Measurements from ENCODE around the gene C17orf107. TPM values are rescaled to one million over a fixed set of nuclear protein-coding genes. Genes with fewer than 3 reads are reported as not detected.
A peak's percentile ranks its signal among the peaks of the same experiment; 100 is the strongest.
"Not testable (repeated sequence)": the region's sequence is repeated elsewhere in the genome, so short reads cannot be mapped to it uniquely, and the experiment has no call there.

The C17orf107 gene
- total RNA-seq, 1 donor from 2014 or later: 2.2 TPM

DNA sequence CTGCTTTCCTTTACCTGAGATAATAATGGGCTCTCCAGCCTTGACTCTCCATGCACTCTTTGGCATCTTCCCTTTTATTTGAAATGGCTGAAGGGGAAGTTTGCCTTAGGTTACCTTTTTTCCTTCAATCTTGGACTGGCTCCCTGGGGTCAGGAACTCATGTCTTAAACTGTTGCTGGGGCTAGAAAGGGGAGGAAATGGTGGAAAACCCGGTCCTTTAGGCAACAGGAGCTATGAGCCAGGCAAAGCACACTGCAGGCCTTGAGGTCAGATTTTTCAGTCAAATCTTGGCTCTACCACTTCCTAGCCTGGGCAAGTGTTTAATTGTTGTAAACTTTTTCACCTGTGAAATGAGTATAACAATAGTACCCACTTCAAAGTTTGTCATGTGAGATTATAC lies 36.0 kb upstream of the C17orf107 start:
- H3K36me3 ChIP-seq: peaks cover 17% of the 10 kb centered on the region
- no peak overlapping the region for H3K4me3 ChIP-seq
- TF ChIP-seq, protein P1, sequence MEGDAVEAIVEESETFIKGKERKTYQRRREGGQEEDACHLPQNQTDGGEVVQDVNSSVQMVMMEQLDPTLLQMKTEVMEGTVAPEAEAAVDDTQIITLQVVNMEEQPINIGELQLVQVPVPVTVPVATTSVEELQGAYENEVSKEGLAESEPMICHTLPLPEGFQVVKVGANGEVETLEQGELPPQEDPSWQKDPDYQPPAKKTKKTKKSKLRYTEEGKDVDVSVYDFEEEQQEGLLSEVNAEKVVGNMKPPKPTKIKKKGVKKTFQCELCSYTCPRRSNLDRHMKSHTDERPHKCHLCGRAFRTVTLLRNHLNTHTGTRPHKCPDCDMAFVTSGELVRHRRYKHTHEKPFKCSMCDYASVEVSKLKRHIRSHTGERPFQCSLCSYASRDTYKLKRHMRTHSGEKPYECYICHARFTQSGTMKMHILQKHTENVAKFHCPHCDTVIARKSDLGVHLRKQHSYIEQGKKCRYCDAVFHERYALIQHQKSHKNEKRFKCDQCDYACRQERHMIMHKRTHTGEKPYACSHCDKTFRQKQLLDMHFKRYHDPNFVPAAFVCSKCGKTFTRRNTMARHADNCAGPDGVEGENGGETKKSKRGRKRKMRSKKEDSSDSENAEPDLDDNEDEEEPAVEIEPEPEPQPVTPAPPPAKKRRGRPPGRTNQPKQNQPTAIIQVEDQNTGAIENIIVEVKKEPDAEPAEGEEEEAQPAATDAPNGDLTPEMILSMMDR (IDR thresholded peaks at IDR 0.05): no peak
- H3K27ac ChIP-seq: no peak overlapping the region
- no peaks in the 10 kb centered on the region for H3K27me3 ChIP-seq (ENCODE audit: low read depth)
- ATAC-seq (no peak), DNase-seq (no peak)
- intact Hi-C loops (cut with DNase I): no loop called here
- peaks cover 30% of the 10 kb centered on the region for H3K4me1 ChIP-seq
- H3K9me3 ChIP-seq: no peaks in the 10 kb centered on the region

DNA sequence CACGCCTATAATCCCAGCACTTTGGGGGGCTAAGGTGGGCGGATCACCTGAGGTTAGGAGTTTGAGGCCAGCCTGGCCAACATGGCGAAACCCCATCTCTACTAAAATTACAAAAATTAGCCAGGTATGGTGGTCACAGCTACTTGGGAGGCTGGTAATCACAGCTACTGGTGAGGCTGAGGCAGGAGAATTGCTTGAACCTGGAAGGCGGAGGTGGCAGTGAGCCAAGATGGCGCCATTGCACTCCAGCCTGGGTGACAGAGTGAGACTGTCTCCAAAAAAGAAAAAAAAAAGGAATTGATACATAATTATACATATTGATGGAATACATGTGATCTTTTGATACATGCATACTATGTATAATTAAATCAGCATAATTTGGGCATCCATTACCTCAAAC lies 31.8 kb upstream of the C17orf107 start:
- H3K27me3 ChIP-seq (ENCODE audit: low read depth); DNase-seq; H3K4me1 ChIP-seq; ATAC-seq; H3K36me3 ChIP-seq; intact Hi-C loops (cut with DNase I); H3K27ac ChIP-seq; H3K9me3 ChIP-seq; H3K4me3 ChIP-seq: not testable (repeated sequence)

DNA sequence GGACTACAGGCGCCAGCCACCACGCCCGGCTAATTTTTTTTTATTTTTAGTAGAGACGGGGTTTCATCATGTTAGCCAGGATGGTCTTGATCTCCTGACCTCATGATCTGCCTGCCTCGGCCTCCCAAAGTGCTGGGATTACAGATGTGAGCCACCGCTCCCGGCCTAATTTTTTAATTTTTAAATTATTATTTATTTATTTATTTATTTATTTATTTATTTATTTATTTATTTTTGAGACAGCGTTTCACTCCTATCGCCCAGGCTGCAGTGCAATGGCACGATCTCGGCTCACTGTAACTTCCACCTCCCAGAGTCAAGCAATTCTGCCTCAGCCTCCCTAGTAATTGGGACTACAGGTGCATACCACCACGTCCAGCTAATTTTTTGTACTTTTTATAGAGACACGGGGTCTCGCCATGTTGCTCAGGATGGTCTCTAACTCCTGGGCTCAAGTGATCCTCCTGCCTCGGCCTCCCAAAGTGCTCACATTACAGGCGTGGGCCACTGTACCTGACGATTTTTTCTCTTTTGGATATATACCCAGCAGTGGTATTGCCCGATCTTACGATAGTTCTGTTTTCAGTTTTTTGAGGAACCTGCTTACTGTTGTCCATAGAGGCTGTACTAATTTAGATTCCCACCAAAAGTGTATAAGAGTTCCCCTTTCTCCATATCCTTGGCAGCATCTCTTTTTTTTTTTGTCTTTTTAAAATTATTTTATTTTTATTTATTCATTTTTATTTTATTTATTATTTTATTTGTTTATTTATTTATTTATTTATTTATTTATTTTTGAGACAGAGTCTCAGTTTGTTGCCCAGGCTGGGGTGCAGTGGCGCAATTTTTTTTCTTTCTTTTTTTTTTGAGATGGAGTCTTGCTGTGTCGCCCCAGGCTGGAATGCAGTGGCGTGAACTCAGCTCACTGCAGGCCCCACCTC lies 30.0 kb upstream of the C17orf107 start:
- H3K4me1 ChIP-seq; H3K36me3 ChIP-seq; H3K4me3 ChIP-seq; intact Hi-C loops (cut with DNase I); DNase-seq; ATAC-seq; H3K9me3 ChIP-seq; H3K27ac ChIP-seq; H3K27me3 ChIP-seq (ENCODE audit: low read depth): not testable (repeated sequence)

DNA sequence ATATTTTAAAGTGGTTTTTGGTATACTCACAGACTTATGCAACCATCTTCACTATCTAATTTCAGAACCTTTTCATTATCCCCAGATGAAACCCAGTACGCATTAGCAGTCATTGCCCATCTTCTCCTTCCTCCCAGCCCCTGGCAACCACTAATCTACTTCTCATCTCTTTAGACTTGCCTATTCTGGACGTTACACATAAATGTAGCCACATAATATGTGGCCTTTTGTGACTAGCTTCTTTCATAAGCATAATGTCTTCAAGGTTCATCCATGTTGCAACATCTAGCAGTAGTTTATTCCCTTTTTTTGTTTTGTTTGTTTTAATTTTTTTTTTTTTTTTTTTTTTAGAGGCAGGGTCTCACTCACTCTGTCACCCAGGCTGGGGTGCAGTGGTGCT lies 28.5 kb upstream of the C17orf107 start:
- peaks cover 10% of the 10 kb centered on the region for H3K36me3 ChIP-seq
- ATAC-seq: peak in 1 of 2 donors; percentile 45
- no peaks in the 10 kb centered on the region for H3K27me3 ChIP-seq (ENCODE audit: low read depth)
- TF ChIP-seq, protein P1 (IDR thresholded peaks at IDR 0.05): no peak
- H3K4me3 ChIP-seq: no peak overlapping the region
- intact Hi-C loops (cut with DNase I): no loop called here
- DNase-seq: no peak
- no peaks in the 10 kb centered on the region for H3K9me3 ChIP-seq
- H3K27ac ChIP-seq: no peak overlapping the region
- H3K4me1 ChIP-seq: no peaks in the 10 kb centered on the region

DNA sequence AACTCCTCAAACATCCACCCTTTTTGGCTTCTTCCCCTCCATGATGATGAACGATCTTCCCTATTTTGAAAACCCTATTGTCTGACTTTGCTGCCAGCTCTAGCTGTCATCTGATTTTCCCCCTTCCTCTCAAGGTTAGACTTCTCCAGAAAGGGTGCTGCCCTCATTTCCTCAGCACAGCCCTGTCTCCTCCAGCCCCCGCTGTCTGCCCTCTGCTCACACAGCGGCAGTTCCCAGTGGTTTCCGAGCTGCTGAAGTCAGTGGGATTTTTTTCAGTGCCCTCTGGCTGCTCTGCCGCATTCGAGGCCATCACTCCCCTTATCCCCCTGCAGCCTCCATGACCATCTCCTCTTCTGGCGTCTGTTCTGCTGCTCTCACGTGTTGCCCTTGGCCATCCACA lies 26.6 kb upstream of the C17orf107 start:
- intact Hi-C loops (cut with DNase I): no loop called here
- H3K4me1 ChIP-seq: no peaks in the 10 kb centered on the region
- H3K27me3 ChIP-seq (ENCODE audit: low read depth): no peaks in the 10 kb centered on the region
- DNase-seq: peak; percentile 71
- ATAC-seq: peak; percentile 84 to 85
- H3K9me3 ChIP-seq: no peaks in the 10 kb centered on the region
- peaks cover 10% of the 10 kb centered on the region for H3K36me3 ChIP-seq
- TF ChIP-seq, protein P1 (IDR thresholded peaks at IDR 0.05): no peak
- H3K4me3 ChIP-seq: no peak overlapping the region
- H3K27ac ChIP-seq: peak overlapping the region; percentile 36

DNA sequence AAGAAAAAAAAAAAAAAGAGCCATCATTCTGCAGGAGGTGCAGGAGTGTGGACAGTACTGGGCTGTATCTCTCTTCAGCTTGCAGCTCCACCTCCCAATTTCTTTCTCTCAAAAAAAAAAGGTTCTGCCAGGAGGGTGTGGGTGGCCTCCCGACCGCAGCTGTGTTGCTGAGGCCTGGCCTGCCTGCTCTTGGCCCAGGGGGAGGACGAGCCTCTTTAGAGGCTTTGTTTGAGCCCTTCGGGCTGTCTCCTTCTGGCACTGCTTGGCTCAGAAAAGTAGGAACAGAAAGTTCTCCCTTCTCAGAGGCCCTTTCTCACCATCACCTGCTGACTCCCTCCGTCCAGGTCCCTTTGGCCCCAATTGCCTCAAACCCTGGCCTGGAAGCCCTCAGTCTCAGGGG lies 22.2 kb upstream of the C17orf107 start:
- ATAC-seq (peak in 1 of 2 donors; percentile 16), DNase-seq (no peak)
- Histone ChIP-seq H3K27me3 (ENCODE audit: low read depth) (no peaks in the 10 kb centered on the region), H3K36me3 (peaks cover 41% of the 10 kb centered on the region), H3K27ac (peak overlapping the region; percentile 3), H3K4me3 (no peak overlapping the region), H3K9me3 (no peaks in the 10 kb centered on the region), H3K4me1 (peaks cover 13% of the 10 kb centered on the region)
- intact Hi-C loops (cut with DNase I): no loop called here
- TF ChIP-seq, protein P1 (IDR thresholded peaks at IDR 0.05): no peak

All from lower lobe of right lung (tissue), 2 donors.